H1 (cell line): ENCODE data around the gene C9. TPM values are rescaled to one million over a fixed set of nuclear protein-coding genes. Genes with fewer than 3 reads are reported as not detected.

Source experiments
- SP2 ChIP-seq: IDR thresholded peaks from 2 replicates; pipeline ENCODE4 v1.6.1; 2012; ENCODE audit warnings: mild to moderate bottlenecking, low read length, inconsistent platforms
- polyA plus RNA-seq, 7 experiments: library from polyadenylated mRNA; depleted of rRNA in 3 of 7; stranded (reverse) in 5 of 7; unstranded in 2 of 7; fragments of >200 nt in 5 of 7; fragments of 200-250 nt in 2 of 7; gene quantifications; 1 replicate in 5 of 7; 2 replicates in 1 of 7; 4 replicates in 1 of 7; pipeline versions ENCODE4 v1.2.1 to v1.2.3, GENCODE V29; 2011 to 2013; ENCODE audit warnings: missing spikeins in 2 of 7, mixed read lengths in 2 of 7
- total RNA-seq: library from RNA; stranded (reverse); fragmentation: NEBNext Ultra II Directional; extraction: Animal tissue kit (Norgen Biotek cat#: 25700); gene quantifications from 2 replicates; pipeline ENCODE4 v1.2.1, GENCODE V29; 2021

C9 gene
- total and polyA plus RNA-seq, 2 of the 8 experiments (the other 6 are each of a cell fraction or from before 2014, with no cell fraction given), result not detected

DNA sequence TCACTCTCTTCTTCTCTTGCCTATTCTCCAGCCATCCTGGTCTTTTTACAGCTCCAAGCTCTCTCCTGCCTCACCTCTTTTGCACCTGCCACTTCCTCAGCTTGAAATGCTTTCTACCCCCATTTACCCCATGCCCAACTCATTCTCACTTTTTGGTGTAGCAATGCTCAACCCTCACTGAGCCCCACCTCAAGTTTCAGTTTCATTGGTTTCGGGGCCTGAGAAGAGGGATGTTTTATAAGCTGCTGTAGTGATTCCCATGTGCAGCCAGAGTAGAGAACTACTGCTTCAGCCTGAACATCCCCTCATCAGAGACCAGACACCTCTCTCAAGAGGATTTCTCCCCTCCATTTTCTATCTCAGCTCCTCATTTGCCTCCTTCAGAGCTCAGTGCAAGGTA is 99.8 kb downstream of the C9 start (continued):
- no peak for TF ChIP-seq SP2
